MM.1S (cell line): Measurements from ENCODE around the gene TUFT1.

Source experiments
- CTCF ChIP-seq: fragments of 300-600 bp; sonication (generic); IDR thresholded peaks from 2 replicates; pipeline ENCODE4 v1.5.1; 2016; ENCODE audit warnings: antibody characterized with exemption, low read length, mixed read lengths
- EZH2 ChIP-seq: fragments of 300-600 bp; sonication (generic); optimal IDR thresholded peaks from 2 replicates; pipeline ENCODE3; 2017; ENCODE audit warnings: low read depth, mild to moderate bottlenecking, antibody characterized with exemption, low read length, mixed read lengths

- no peak for TF ChIP-seq CTCF
- TF ChIP-seq EZH2, result no peak
Observed at GRCh38 chr1:151535326-151536271, 4.5 kb upstream of the TUFT1 start.
